Activated T-cell treated with anti-CD3 and anti-CD28 coated beads, Interleukin-2, amount 50 U/mL, for 72 hours (primary cell): ENCODE results near the gene FAM9C. TPM values are rescaled to one million over a fixed set of nuclear protein-coding genes. Genes with fewer than 3 reads are reported as not detected.
"Not testable (repeated sequence)": the region's sequence is repeated elsewhere in the genome, so short reads cannot be mapped to it uniquely, and the experiment has no call there.

Experiments
- ATAC-seq, 2 donors: fragments of 150-1000 bp; cut with Tn5 transposase; replicated peaks in 1 of 2; 2 replicates each; pipeline ENCODE4 v1.10.0; 2021; ENCODE audit warnings: moderate library complexity in 2 of 2, mild to moderate bottlenecking in 1 of 2
- DNase-seq, 2 donors: peaks; one replicate each; pipeline ENCODE4 v3.0.0; 2021 to 2022; ENCODE audit warnings: mixed read lengths in 1 of 2
- H3K27ac Mint-ChIP-seq: one replicate; pipeline ENCODE4 v1.8.0; 2022; ENCODE audit warnings: mild to moderate bottlenecking, moderate library complexity, mixed read lengths
- H3K27me3 Mint-ChIP-seq: one replicate; pipeline ENCODE4 v1.8.0; 2022; ENCODE audit warnings: low read depth, mixed read lengths
- H3K36me3 Mint-ChIP-seq, 2 donors: one replicate each; pipeline ENCODE4 v1.8.0; 2022; ENCODE audit warnings: mixed read lengths in 2 of 2, mild to moderate bottlenecking in 1 of 2; ENCODE audit not compliant: insufficient read depth in 2 of 2
- H3K4me1 Mint-ChIP-seq: one replicate; pipeline ENCODE4 v1.8.0; 2022; ENCODE audit warnings: low read depth, mixed read lengths
- H3K4me3 Mint-ChIP-seq, 2 donors: one replicate each; pipeline ENCODE4 v1.8.0; 2022; ENCODE audit warnings: mild to moderate bottlenecking in 2 of 2, mixed read lengths in 2 of 2, moderate library complexity in 2 of 2
- H3K9me3 Mint-ChIP-seq, 2 donors: one replicate each; pipeline ENCODE4 v1.8.0; 2022; ENCODE audit warnings: mixed read lengths in 2 of 2
- total RNA-seq, 2 donors: library from RNA; stranded (reverse); gene quantifications; one replicate each; pipeline ENCODE4 v1.2.3, GENCODE V29; 2022

Gene FAM9C
- total RNA-seq, 2 donors from 2014 or later, result 0.09 TPM; not detected in 1

DNA sequence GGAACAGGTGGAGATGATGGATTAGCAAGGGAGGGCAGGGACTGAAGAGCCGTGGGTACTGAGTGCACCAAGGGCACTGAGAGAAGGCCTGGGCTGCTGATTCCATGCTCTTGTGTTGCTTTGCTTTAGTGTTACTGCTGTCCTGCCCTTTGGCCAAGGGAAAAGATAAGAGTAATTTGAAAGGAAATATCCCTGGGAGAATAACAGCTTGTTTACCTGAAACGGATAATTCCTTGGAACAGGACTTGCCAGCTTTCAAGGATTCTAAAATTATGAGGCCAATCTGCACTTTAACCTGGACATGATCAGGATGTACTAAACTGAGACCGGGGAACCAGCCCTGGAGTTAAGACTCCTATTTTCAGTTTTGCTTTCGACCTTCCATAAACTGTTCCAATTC is 20.4 kb downstream of the FAM9C start:
- peak overlapping the region in 1 of 2 donors; percentile 59 for H3K4me3 Mint-ChIP-seq
- no peak for DNase-seq

DNA sequence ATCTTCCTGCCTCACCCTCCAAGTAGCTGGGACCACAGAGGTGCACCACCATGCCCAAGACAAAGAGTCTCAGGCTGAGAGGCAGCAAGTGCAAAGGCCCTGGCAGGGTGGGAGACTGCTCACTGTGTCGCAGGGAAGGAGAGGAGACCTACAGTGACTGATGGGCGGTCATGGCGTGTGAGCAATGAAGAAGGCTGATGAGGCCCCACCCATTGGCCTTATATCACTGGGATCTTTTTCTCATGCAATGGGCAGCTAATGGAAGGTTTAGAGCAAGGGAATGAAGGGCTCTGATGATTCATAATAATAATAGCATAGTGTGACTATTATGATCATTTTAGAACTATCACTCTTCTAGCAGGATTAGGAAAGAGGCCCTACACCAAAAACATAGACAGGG is 20.9 kb downstream of the FAM9C start:
- no peak for DNase-seq

More for the DNA sequence above, 20.4 kb downstream of the FAM9C start:
- peaks cover 44% of the 10 kb centered on the region for H3K27me3 Mint-ChIP-seq
- ATAC-seq, result no peak
- peaks cover 0 to 2% of the 10 kb centered on the region in 2 donors for H3K9me3 Mint-ChIP-seq
- H3K4me1 Mint-ChIP-seq, result peaks cover 65% of the 10 kb centered on the region
- peak overlapping the region; percentile 61 for H3K27ac Mint-ChIP-seq
- peaks cover 0 to 3% of the 10 kb centered on the region in 2 donors for H3K36me3 Mint-ChIP-seq

GRCh38 chrX:13022926-13023325 is 21.5 kb downstream of the FAM9C start:
- ATAC-seq, result no peak
- Mint-ChIP-seq H3K4me3 (peak overlapping the region; percentile 29 to 36), H3K4me1 (peaks cover 59% of the 10 kb centered on the region), H3K36me3 (peaks cover 0 to 3% of the 10 kb centered on the region in 2 donors), H3K27ac (peak overlapping the region; percentile 50), H3K27me3 (peaks cover 41% of the 10 kb centered on the region), H3K9me3 (peaks cover 0 to 2% of the 10 kb centered on the region in 2 donors)
- DNase-seq, result no peak

More for the DNA sequence above, 20.9 kb downstream of the FAM9C start:
- peaks cover 0 to 3% of the 10 kb centered on the region in 2 donors for H3K36me3 Mint-ChIP-seq
- peak; percentile 37 to 41 for ATAC-seq
- H3K27me3 Mint-ChIP-seq, result peaks cover 44% of the 10 kb centered on the region
- peaks cover 64% of the 10 kb centered on the region for H3K4me1 Mint-ChIP-seq
- peaks cover 0 to 2% of the 10 kb centered on the region in 2 donors for H3K9me3 Mint-ChIP-seq
- H3K4me3 Mint-ChIP-seq, result peak overlapping the region; percentile 54 to 59
- H3K27ac Mint-ChIP-seq, result peak overlapping the region; percentile 61

DNA sequence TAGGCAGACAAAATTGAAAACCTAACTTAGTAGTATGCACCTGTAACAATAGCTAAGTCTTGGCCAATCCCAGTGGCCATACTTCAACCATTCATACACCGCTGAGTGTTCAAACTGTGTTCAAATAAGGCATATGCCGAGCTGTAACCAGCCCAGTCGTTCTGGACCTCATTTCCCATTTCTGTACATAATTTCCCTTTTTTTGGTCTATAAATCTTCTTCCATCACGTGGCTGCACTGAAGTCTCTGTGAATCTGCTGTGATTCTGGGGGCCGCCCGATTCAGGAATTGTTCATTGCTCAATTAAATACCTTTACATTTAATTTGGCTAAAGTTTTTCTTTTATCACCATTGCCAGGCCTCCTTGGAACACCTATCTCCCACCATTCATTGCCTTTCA is 27.7 kb downstream of the FAM9C start:
- H3K9me3 Mint-ChIP-seq, ATAC-seq, H3K36me3 Mint-ChIP-seq, H3K27ac Mint-ChIP-seq, DNase-seq: not testable (repeated sequence)
- peaks cover 55% of the 10 kb centered on the region for H3K27me3 Mint-ChIP-seq
- peak overlapping the region in 1 of 2 donors; percentile 2 for H3K4me3 Mint-ChIP-seq
- H3K4me1 Mint-ChIP-seq, result peaks cover 51% of the 10 kb centered on the region

DNA sequence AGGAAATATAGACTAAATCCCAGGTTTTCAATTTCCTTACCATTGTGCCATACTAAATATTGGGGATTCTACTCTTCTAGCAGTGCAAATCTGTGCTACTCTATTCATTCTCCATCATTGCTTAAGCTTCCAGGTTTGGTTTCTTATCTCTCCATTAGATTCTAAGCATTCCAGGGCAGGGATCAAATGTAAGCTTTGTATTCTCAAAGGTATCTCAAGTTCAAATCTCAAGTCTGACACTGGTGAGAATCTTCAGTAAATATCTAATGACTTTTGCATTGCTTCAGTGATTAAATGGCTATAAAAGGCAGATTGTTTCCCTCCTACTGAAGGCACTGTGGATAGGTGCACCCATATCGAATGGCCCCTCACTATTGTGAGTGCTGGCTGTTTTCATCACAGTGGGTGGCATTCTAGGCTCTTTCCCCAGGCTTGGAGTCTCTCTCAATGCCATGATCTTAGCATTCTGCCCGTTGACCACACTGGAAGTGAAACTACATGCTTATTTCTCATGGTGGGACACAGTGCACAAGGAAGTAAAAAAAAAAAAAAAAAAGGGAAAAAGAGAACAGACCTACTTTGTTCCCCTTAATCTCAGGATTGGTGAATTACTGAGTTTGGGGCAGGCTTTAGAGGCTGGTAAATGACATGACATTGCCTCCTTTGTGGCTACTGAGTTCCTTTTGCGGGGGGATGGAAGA is 28.7 kb downstream of the FAM9C start:
- DNase-seq (no peak), ATAC-seq (no peak)
- Mint-ChIP-seq H3K4me3 (peak overlapping the region in 1 of 2 donors; percentile 23), H3K27me3 (peaks cover 56% of the 10 kb centered on the region), H3K9me3 (peaks cover 0 to 2% of the 10 kb centered on the region in 2 donors), H3K36me3 (peaks cover 0 to 2% of the 10 kb centered on the region in 2 donors), H3K4me1 (peaks cover 57% of the 10 kb centered on the region), H3K27ac (peak overlapping the region; percentile 24)

DNA sequence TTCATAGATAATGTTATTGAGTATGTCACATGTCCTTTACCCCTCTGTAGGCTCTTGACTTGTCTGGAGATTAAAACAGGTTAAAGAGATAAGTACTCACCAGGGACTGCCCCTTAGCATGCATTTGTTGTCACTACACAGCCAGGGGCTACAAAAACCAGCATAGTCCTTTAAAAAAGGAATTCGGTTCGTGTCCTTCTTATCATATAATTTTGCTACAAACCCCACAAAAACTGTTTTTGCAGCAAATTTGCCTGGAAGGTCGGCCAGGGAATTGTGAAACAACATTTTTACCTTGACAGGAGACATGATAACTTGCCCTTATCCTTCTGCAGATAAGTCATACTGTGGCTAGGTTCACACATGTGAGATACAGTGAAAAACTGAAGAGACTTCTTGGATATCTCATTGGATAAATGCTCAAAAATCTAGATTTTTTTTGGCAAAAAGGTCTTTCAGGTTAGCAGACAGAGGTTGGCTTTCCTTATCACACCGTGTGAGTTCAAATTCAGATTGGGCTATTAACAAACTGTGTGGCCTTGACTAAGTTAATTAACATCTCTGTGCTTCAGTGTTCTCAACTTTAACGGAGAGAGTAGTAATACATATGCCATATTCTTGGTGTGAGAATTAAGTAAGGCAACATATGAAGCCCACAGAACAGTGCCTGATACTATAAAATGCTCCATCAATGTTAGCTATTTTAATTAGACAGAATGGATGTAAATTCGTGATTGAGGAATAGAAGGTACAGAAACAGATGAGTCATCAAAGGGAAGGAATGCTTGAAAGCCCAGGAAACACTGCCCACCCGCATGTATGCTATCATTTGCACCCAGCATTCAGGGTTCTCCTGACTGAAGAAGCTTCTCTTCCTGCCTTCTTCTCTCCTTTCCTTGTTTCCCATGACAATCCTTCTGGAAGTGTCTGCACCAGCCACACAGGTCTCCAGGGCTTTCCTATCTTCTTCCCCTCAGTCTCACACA is 30.0 kb downstream of the FAM9C start:
- ATAC-seq, result peak; percentile 49 to 51
- H3K36me3 Mint-ChIP-seq, result peaks cover 0 to 2% of the 10 kb centered on the region in 2 donors
- H3K9me3 Mint-ChIP-seq, result peaks cover 0 to 2% of the 10 kb centered on the region in 2 donors
- peaks cover 62% of the 10 kb centered on the region for H3K4me1 Mint-ChIP-seq
- peaks cover 54% of the 10 kb centered on the region for H3K27me3 Mint-ChIP-seq
- peak overlapping the region; percentile 47 to 73 for H3K4me3 Mint-ChIP-seq
- no peak for DNase-seq
- H3K27ac Mint-ChIP-seq, result peak overlapping the region; percentile 93

DNA sequence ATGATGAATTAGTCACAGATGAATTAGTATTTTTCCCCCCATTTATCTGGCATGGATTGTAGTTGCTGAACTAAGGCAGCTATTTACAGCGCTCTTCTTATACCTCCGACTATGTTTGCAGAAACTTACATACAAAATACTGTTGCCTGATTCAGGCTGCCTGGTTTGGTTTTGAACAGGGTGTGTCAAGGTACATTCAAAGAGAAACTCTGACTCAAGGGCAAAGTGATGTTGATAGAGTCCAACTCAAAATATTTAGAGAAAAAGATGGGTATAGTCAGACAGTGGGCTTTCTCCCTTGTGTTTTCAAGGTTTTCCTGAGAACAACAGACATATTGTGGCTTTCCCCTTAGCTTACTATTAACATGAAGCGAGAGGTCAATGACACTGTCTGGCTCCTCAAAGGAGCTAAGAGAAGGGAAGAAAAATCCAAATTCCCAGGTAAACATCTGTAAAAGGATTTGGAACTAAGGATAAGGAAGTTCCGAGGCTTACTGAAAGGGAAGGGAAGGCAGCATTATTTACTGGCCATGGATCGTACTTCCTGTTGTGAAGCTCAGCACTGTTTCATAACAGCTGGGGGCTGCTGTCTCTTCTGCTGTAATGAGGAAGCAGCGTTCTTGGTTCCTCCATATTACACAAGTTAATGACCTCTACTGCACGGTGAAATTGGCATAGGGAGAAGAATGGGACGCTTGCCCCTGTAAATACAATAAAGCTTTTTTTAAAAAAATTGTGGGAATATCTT is 30.9 kb downstream of the FAM9C start:
- peak overlapping the region; percentile 93 for H3K27ac Mint-ChIP-seq
- peaks cover 0 to 2% of the 10 kb centered on the region in 2 donors for H3K36me3 Mint-ChIP-seq
- ATAC-seq (peak; percentile 92 to 96), DNase-seq (peak; percentile 32 to 47)
- peak overlapping the region; percentile 47 to 73 for H3K4me3 Mint-ChIP-seq
- peaks cover 0 to 2% of the 10 kb centered on the region in 2 donors for H3K9me3 Mint-ChIP-seq
- H3K4me1 Mint-ChIP-seq, result peaks cover 64% of the 10 kb centered on the region
- H3K27me3 Mint-ChIP-seq, result peaks cover 54% of the 10 kb centered on the region

DNA sequence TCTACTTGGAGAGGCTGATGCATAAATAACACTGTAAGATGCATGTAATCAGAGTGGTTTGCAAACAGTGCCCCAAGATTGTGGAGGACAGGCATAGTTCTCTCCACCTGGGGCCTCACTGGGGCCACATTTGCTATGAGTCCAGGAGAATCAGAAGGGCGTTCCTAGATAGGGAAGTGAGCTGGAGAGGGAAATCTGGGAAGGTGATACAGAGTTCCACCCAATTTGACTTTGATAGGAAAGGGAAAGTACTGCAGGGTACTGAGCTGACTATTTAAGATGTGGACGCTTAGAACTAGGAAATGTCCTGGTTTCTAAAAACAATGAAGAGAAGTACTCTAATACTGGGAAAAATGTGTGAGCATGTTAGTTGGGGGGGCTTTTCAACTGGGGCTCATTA is 33.9 kb downstream of the FAM9C start:
- Mint-ChIP-seq H3K4me1 (peaks cover 81% of the 10 kb centered on the region), H3K36me3 (peaks cover 0 to 4% of the 10 kb centered on the region in 2 donors), H3K27ac (no peak overlapping the region), H3K9me3 (peaks cover 0 to 2% of the 10 kb centered on the region in 2 donors), H3K27me3 (peaks cover 41% of the 10 kb centered on the region), H3K4me3 (no peak overlapping the region)
- ATAC-seq (no peak), DNase-seq (no peak)

DNA sequence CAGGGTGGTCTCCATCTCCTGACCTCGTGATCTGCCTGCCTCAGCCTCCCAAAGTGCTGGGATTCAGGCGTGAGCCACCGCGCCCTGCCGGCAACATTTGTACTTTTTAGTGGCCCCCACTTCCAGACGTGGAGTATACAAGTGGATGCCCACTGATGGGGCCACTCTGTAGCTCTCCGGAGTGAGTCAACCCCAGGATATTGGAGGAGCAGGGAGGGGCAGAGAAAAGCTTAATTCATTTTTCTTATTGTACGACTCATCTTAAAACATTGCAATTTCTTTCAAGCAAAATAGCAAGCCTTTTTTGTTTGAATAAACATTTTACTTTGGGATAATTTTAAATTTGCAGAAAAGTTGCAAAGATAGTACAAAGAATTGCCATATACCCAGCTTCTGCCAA is 34.6 kb downstream of the FAM9C start:
- H3K4me1 Mint-ChIP-seq, result peaks cover 81% of the 10 kb centered on the region
- H3K27ac Mint-ChIP-seq, result no peak overlapping the region
- ATAC-seq (no peak), DNase-seq (no peak)
- no peak overlapping the region for H3K4me3 Mint-ChIP-seq
- peaks cover 34% of the 10 kb centered on the region for H3K27me3 Mint-ChIP-seq
- H3K9me3 Mint-ChIP-seq, result peaks cover 0 to 2% of the 10 kb centered on the region in 2 donors
- H3K36me3 Mint-ChIP-seq, result peaks cover 0 to 4% of the 10 kb centered on the region in 2 donors

- Mint-ChIP-seq H3K36me3 (peaks cover 0 to 4% of the 10 kb centered on the region in 2 donors), H3K27ac (no peak overlapping the region), H3K9me3 (peaks cover 0 to 2% of the 10 kb centered on the region in 2 donors), H3K27me3 (peaks cover 29% of the 10 kb centered on the region), H3K4me1 (peaks cover 81% of the 10 kb centered on the region), H3K4me3 (no peak overlapping the region)
- no peak for DNase-seq
- ATAC-seq, result no peak
Observed at GRCh38 chrX:13009273-13009672, 35.1 kb downstream of the FAM9C start.

- H3K27me3 Mint-ChIP-seq, result peaks cover 25% of the 10 kb centered on the region
- no peak overlapping the region for H3K4me3 Mint-ChIP-seq
- peaks cover 0 to 2% of the 10 kb centered on the region in 2 donors for H3K9me3 Mint-ChIP-seq
- no peak for DNase-seq
- no peak overlapping the region for H3K27ac Mint-ChIP-seq
- no peak for ATAC-seq
- H3K4me1 Mint-ChIP-seq, result peaks cover 77% of the 10 kb centered on the region
- H3K36me3 Mint-ChIP-seq, result peaks cover 0 to 4% of the 10 kb centered on the region in 2 donors
Observed at GRCh38 chrX:13008851-13009250, 35.6 kb downstream of the FAM9C start.

- H3K4me1 Mint-ChIP-seq, result peaks cover 76% of the 10 kb centered on the region
Observed at GRCh38 chrX:13008189-13008533, 36.3 kb downstream of the FAM9C start.

More at GRCh38 chrX:13008189-13008533, 36.3 kb downstream of the FAM9C start:
- peaks cover 25% of the 10 kb centered on the region for H3K27me3 Mint-ChIP-seq
- ATAC-seq (no peak), DNase-seq (no peak)
- H3K4me3 Mint-ChIP-seq, result peak overlapping the region in 1 of 2 donors; percentile 46
- peaks cover 0 to 2% of the 10 kb centered on the region in 2 donors for H3K9me3 Mint-ChIP-seq
- peak overlapping the region; percentile 24 for H3K27ac Mint-ChIP-seq
- peaks cover 0 to 4% of the 10 kb centered on the region in 2 donors for H3K36me3 Mint-ChIP-seq
